Right lobe of liver (tissue), 6 donors: ENCODE measurements around the gene ANKRD53. TPM values are rescaled to one million over a fixed set of nuclear protein-coding genes. Genes with fewer than 3 reads are reported as not detected.
A peak's percentile ranks its signal among the peaks of the same experiment; 100 is the strongest.
"Not testable (repeated sequence)": the region's sequence is repeated elsewhere in the genome, so short reads cannot be mapped to it uniquely, and the experiment has no call there.

Experiments
- ATAC-seq, 4 donors: fragments of 200-7000 bp; cut with Tn5 transposase; one replicate each; pipeline ENCODE4 v1.9.1; 2020; ENCODE audit warnings: mild to moderate bottlenecking in 4 of 4, moderate library complexity in 4 of 4
- DNase-seq, 3 donors: peaks; one replicate each; pipeline ENCODE4 v3.0.0-alpha.2; 2020
- H3K27ac ChIP-seq, 3 donors: fragments of 200-600 bp; one replicate each; pipeline ENCODE4 v1.8.0; 2022
- H3K27me3 ChIP-seq, 2 donors: fragments of 200-600 bp; one replicate each; pipeline ENCODE4 v1.8.0; 2022
- H3K36me3 ChIP-seq, 4 donors: fragments of 200-600 bp; sonication (generic) in 1 of 4; one replicate each; pipeline versions ENCODE4 v1.5.1 to v1.8.0; 2017 to 2022; ENCODE audit warnings: control low read depth in 1 of 4
- H3K4me1 ChIP-seq, 4 donors: fragments of 200-600 bp; sonication (generic) in 1 of 4; one replicate each; pipeline versions ENCODE4 v1.5.1 to v1.8.0; 2017 to 2022; ENCODE audit warnings: control low read depth in 1 of 4
- H3K4me3 ChIP-seq, 3 donors: fragments of 200-600 bp; one replicate each; pipeline ENCODE4 v1.8.0; 2022
- H3K9me3 ChIP-seq, 4 donors: fragments of 200-600 bp; sonication (generic) in 1 of 4; one replicate each; pipeline versions ENCODE4 v1.5.1 to v1.8.0; 2017 to 2022; ENCODE audit warnings: control low read depth in 1 of 4
- CTCF ChIP-seq, 4 donors: fragments of 200-600 bp in 3 of 4; fragments of 450-650 bp in 1 of 4; IDR thresholded peaks; one replicate each; pipeline versions ENCODE4 v1.5.1 to v1.8.0; 2016 to 2022; ENCODE audit warnings: antibody characterized with exemption in 4 of 4, mild to moderate bottlenecking in 2 of 4
- POLR2A ChIP-seq: fragments of 450-650 bp; IDR thresholded peaks from one replicate; pipeline ENCODE4 v1.6.1; 2017; ENCODE audit warnings: antibody characterized with exemption, mild to moderate bottlenecking
- WGBS: methylation state at CpG from one replicate; pipeline ENCODE4 v1.1.6; 2018; ENCODE audit warnings: low coverage, low lambda C conversion rate; ENCODE audit not compliant: insufficient coverage; ENCODE audit errors: missing lambda C conversion rate; 5-methylcytosine and 5-hydroxymethylcytosine counted together
- intact Hi-C, 2 donors: fragments of 100-400 bp; cut with DNase I; formaldehyde crosslinking; loops; one replicate each; pipeline versions ENCODE4 v1.11.2 to v1.14.1; 2022
- small RNA-seq, 2 experiments: library from RNA; depleted of rRNA; stranded (forward); fragments of <200 nt; gene quantifications; one replicate each; pipeline ENCODE3, GENCODE V24; 2016
- total RNA-seq, 6 experiments: library from RNA; depleted of rRNA in 2 of 6; stranded (reverse); fragments of >200 nt in 2 of 6; fragmentation: NEBNext Ultra II Directional in 3 of 6; extraction: Animal tissue kit (Norgen Biotek cat#: 25700) in 3 of 6; gene quantifications; one replicate each; pipeline versions ENCODE4 v1.1.0 to v1.2.4, GENCODE V29; 2016 to 2023
- donor health status: DM: no; HTN: yes; CAD: no.
- donor health status: DM: no; HTN: no; CAD: no.
- donor health status: DM: no; HTN: no; CAD: no.
- donor health status: DM: no; HTN: yes; CAD: no.
- donor health status: DM: no; HTN: yes; CAD: no.

The ANKRD53 gene
- total RNA-seq, 6 experiments from 2014 or later, result 0.25 to 0.93 (median 0.50) TPM; not detected in 1

GRCh38 chr2:71008342-71008741 lies 29.9 kb downstream of the ANKRD53 start:
- H3K27ac ChIP-seq, result no peak overlapping the region
- intact Hi-C loops, result no loop called here
- no peak for DNase-seq
- no peak overlapping the region for H3K4me3 ChIP-seq
- no peaks in the 10 kb centered on the region for H3K9me3 ChIP-seq
- no peaks in the 10 kb centered on the region for H3K4me1 ChIP-seq
- no peaks in the 10 kb centered on the region for H3K27me3 ChIP-seq
- H3K36me3 ChIP-seq, result no peaks in the 10 kb centered on the region
- 83% methylated on average over 1 of the region's 13 CpGs for WGBS
- TF ChIP-seq POLR2A (no peak), CTCF (IDR thresholded peaks at IDR 0.05) (no peak)
- ATAC-seq, result no peak

- H3K27me3 ChIP-seq, DNase-seq, H3K36me3 ChIP-seq, ATAC-seq, H3K4me3 ChIP-seq, H3K27ac ChIP-seq, intact Hi-C loops, H3K9me3 ChIP-seq, H3K4me1 ChIP-seq: not testable (repeated sequence)
- WGBS, result no CpG with 5 or more reads among the region's 6 CpGs
These were observed 33.4 kb downstream of the ANKRD53 start for GRCh38 chr2:71011786-71012185.

- intact Hi-C loops, result no loop called here
- no peak for ATAC-seq
- H3K9me3 ChIP-seq, result no peaks in the 10 kb centered on the region
- no peak overlapping the region for H3K4me3 ChIP-seq
- no peaks in the 10 kb centered on the region for H3K27me3 ChIP-seq
- TF ChIP-seq POLR2A (no peak), CTCF (IDR thresholded peaks at IDR 0.05) (no peak)
- no peaks in the 10 kb centered on the region for H3K36me3 ChIP-seq
- 77% methylated on average over 8 of the region's 8 CpGs for WGBS
- no peak for DNase-seq
- H3K4me1 ChIP-seq, result no peaks in the 10 kb centered on the region
- H3K27ac ChIP-seq, result no peak overlapping the region
These were observed 40.2 kb downstream of the ANKRD53 start for GRCh38 chr2:71018625-71019024.

GRCh38 chr2:71019989-71020388 lies 41.6 kb downstream of the ANKRD53 start:
- WGBS, result 66% methylated on average over 6 of the region's 6 CpGs
- H3K9me3 ChIP-seq, H3K4me1 ChIP-seq, H3K27ac ChIP-seq, DNase-seq, ATAC-seq, H3K36me3 ChIP-seq, intact Hi-C loops, H3K4me3 ChIP-seq, H3K27me3 ChIP-seq: not testable (repeated sequence)

- ATAC-seq, H3K27me3 ChIP-seq, H3K4me3 ChIP-seq, H3K9me3 ChIP-seq, intact Hi-C loops, H3K36me3 ChIP-seq, H3K4me1 ChIP-seq, DNase-seq, H3K27ac ChIP-seq: not testable (repeated sequence)
- 62% methylated on average over 3 of the region's 14 CpGs for WGBS
These were observed 43.0 kb downstream of the ANKRD53 start for GRCh38 chr2:71021394-71021793.

GRCh38 chr2:71023553-71024243 lies 45.3 kb downstream of the ANKRD53 start:
- intact Hi-C loops, H3K9me3 ChIP-seq, H3K27me3 ChIP-seq, H3K36me3 ChIP-seq, DNase-seq, ATAC-seq, H3K27ac ChIP-seq, H3K4me3 ChIP-seq, H3K4me1 ChIP-seq: not testable (repeated sequence)
- peak in 1 of 4 donors; percentile 5 for TF ChIP-seq CTCF (IDR thresholded peaks at IDR 0.05)
- WGBS, result 50% methylated on average over 14 of the region's 15 CpGs

Small RNA genes within 50 kb of the gene (small RNA-seq; reads per million reads assigned to genes)
- gene RN7SL160P, result 0 reads per million in 2 experiments

Other genes starting within 250 kb of the ANKRD53 start
- gene ADD2, start 210.4 kb upstream of the ANKRD53 start, total RNA-seq, result under 1 TPM in 5 of 6 experiments, not detected in 1; under 0.01 to 1.00 (median 0.14) TPM
- gene FIGLA, start 188.0 kb upstream of the ANKRD53 start, total RNA-seq, result not detected
- gene CLEC4F, start 158.0 kb upstream of the ANKRD53 start, total RNA-seq, result not detected
- under 1 TPM in 1 of 6 experiments, not detected in 5; 0.16 TPM for gene CD207, start 142.8 kb upstream of the ANKRD53 start, total RNA-seq
- not detected for gene VAX2, start 78.1 kb upstream of the ANKRD53 start, total RNA-seq
- gene ATP6V1B1, start 42.7 kb upstream of the ANKRD53 start, total RNA-seq, result under 1 TPM in 1 of 6 experiments, not detected in 5; 0.44 TPM
- 10 to 100 TPM; 26.5 to 33.2 (median 27.1) TPM for gene TEX261, start 16.2 kb downstream of the ANKRD53 start, total RNA-seq
- gene NAGK, start 90.0 kb downstream of the ANKRD53 start, total RNA-seq, result 10 to 100 TPM; 17.7 to 51.7 (median 36.1) TPM
- 10 to 100 TPM; 15.5 to 37.8 (median 23.1) TPM for gene MCEE, start 151.6 kb downstream of the ANKRD53 start, total RNA-seq
- gene MPHOSPH10, start 152.0 kb downstream of the ANKRD53 start, total RNA-seq, result 10 to 100 TPM; 10.4 to 14.3 (median 12.8) TPM
- gene PAIP2B, start 248.5 kb downstream of the ANKRD53 start, total RNA-seq, result 10 to 100 TPM in 5 of 6 experiments, 1 to 10 TPM in 1; 8.4 to 30.1 (median 15.3) TPM